ENCODE data around the gene CDH4.

The CDH4 gene

DNA sequence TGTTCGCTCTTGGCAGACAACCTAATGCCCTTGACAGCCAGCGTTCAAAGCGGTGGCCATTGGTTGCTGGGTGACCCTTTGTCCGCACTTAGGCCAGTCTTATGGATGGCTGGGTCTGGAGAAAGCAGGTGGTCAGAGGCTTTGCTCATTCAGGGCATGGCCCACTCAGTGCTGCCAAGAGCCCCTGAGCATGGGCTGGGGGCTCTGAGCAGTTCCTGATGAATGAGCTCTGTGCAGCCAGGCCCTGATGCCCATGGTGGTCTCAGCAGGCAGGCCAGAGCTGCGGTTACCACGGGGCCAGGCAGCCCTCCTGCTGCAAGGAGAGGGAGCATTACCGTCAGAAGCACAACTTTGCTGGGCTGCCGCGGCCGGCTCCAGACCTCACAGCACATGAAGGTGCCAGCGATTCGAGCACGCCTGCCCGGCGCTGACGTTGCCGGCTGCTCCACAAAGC, 36.3 kb downstream of the CDH4 start:
- H3K4me3 ChIP-seq (ENCODE audit: low read depth, low read length) = no peak overlapping the region
- CTCF ChIA-PET = no interaction called here
- DNase-seq (ENCODE audit: low read depth, low spot score) = no peak
- TF ChIP-seq, protein P1, sequence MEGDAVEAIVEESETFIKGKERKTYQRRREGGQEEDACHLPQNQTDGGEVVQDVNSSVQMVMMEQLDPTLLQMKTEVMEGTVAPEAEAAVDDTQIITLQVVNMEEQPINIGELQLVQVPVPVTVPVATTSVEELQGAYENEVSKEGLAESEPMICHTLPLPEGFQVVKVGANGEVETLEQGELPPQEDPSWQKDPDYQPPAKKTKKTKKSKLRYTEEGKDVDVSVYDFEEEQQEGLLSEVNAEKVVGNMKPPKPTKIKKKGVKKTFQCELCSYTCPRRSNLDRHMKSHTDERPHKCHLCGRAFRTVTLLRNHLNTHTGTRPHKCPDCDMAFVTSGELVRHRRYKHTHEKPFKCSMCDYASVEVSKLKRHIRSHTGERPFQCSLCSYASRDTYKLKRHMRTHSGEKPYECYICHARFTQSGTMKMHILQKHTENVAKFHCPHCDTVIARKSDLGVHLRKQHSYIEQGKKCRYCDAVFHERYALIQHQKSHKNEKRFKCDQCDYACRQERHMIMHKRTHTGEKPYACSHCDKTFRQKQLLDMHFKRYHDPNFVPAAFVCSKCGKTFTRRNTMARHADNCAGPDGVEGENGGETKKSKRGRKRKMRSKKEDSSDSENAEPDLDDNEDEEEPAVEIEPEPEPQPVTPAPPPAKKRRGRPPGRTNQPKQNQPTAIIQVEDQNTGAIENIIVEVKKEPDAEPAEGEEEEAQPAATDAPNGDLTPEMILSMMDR (IDR thresholded peaks at IDR 0.05; ENCODE audit: insufficient read depth, low read length, missing control alignments) = no peak
- POLR2A ChIA-PET = no interaction called here

DNA sequence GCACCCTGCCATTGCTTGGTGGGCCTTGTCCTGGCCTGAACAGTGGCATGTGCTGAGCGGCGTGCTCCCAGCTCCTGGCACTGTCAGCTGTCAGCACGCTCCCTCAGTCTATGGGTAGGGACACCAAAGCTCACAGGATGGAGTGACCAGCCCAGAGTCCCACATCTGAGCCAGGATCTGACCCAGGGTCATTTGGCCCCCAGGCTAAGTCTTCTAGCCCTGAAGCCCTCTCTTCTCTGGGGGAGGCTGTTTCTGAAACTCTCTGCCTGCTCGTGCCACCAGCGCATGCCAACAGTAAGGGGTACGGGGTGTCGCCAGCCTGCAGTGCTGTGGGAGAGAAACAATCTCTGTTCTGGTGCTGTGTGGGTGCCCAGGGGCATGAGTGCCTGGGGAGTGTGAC, 37.1 kb downstream of the CDH4 start:
- no peak for DNase-seq (ENCODE audit: low read depth, low spot score)
- no peak overlapping the region for H3K4me3 ChIP-seq (ENCODE audit: low read depth, low read length)
- TF ChIP-seq, protein P1 (IDR thresholded peaks at IDR 0.05; ENCODE audit: insufficient read depth, low read length, missing control alignments) = no peak
- CTCF ChIA-PET = no interaction called here
- POLR2A ChIA-PET = no interaction called here

- DNase-seq (ENCODE audit: low read depth, low spot score) = no peak
- TF ChIP-seq, protein P1 (IDR thresholded peaks at IDR 0.05; ENCODE audit: insufficient read depth, low read length, missing control alignments) = no peak
- no peak overlapping the region for H3K4me3 ChIP-seq (ENCODE audit: low read depth, low read length)
- POLR2A ChIA-PET = no interaction called here
- CTCF ChIA-PET = interaction anchor here (1.6 kb wide), 1 partner anchor 28 kb away, joined by 4 read pairs; no protein-coding TSS in a partner anchor
These were observed 38.7 kb downstream of the CDH4 start for GRCh38 chr20:61290721-61291120.

GRCh38 chr20:61291166-61291829, 39.2 kb downstream of the CDH4 start:
- ChIA-PET CTCF (interaction anchor here (1.6 kb wide), 1 partner anchor 28 kb away, joined by 4 read pairs; no protein-coding TSS in a partner anchor), POLR2A (no interaction called here)
- TF ChIP-seq, protein P1 (IDR thresholded peaks at IDR 0.05; ENCODE audit: insufficient read depth, low read length, missing control alignments) = no peak
- no peak for DNase-seq (ENCODE audit: low read depth, low spot score)
- H3K4me3 ChIP-seq (ENCODE audit: low read depth, low read length) = no peak overlapping the region

GRCh38 chr20:61292391-61292790, 40.3 kb downstream of the CDH4 start:
- TF ChIP-seq, protein P1 (IDR thresholded peaks at IDR 0.05; ENCODE audit: insufficient read depth, low read length, missing control alignments) = no peak
- ChIA-PET POLR2A (no interaction called here), CTCF (interaction anchor here (1.6 kb wide), 1 partner anchor 29 kb away, joined by 4 read pairs; no protein-coding TSS in a partner anchor)
- no peak for DNase-seq (ENCODE audit: low read depth, low spot score)
- no peak overlapping the region for H3K4me3 ChIP-seq (ENCODE audit: low read depth, low read length)

- CTCF ChIA-PET = interaction anchor here (0.6 kb wide), 1 partner anchor 30 kb away, joined by 3 read pairs; no protein-coding TSS in a partner anchor
- POLR2A ChIA-PET = no interaction called here
- no peak overlapping the region for H3K4me3 ChIP-seq (ENCODE audit: low read depth, low read length)
- DNase-seq (ENCODE audit: low read depth, low spot score) = no peak
- TF ChIP-seq, protein P1 (IDR thresholded peaks at IDR 0.05; ENCODE audit: insufficient read depth, low read length, missing control alignments) = no peak
These were observed 41.0 kb downstream of the CDH4 start for GRCh38 chr20:61292821-61293612.

All from AG04449 (cell line).